ENCODE data around the gene ZBTB4.

Gene ZBTB4

GRCh38 chr17:7468290-7468689 lies 11.1 kb downstream of the ZBTB4 start:
- no peaks in the 10 kb centered on the region for H3K9me3 ChIP-seq (ENCODE audit: insufficient read depth, low read length, severe bottlenecking)
- peaks cover 11% of the 10 kb centered on the region; the same call in 1 of the 2 replicates for H4K20me1 ChIP-seq (ENCODE audit: insufficient read depth, low read length)
- no peak overlapping the region for H2AFZ ChIP-seq (ENCODE audit: low read depth, low read length)
- no peaks in the 10 kb centered on the region for H3K27me3 ChIP-seq (ENCODE audit: insufficient read depth, low read length, poor library complexity)
- peaks cover 32% of the 10 kb centered on the region for H3K36me3 ChIP-seq (ENCODE audit: insufficient read depth, low read length)
- no peak overlapping the region for H3K4me2 ChIP-seq (ENCODE audit: insufficient read depth, low read length)
- no peak overlapping the region for H3K27ac ChIP-seq (ENCODE audit: low read length)
- no peak overlapping the region for H3K9ac ChIP-seq (ENCODE audit: low read depth, low read length)
- no peaks in the 10 kb centered on the region for H3K4me1 ChIP-seq (ENCODE audit: insufficient read depth, low read length)
- no peak overlapping the region for H3K4me3 ChIP-seq (ENCODE audit: low read depth in 1 of 2, low read length in 2 of 2)
- ATAC-seq (ENCODE audit: insufficient read depth, low read depth) (no peak), DNase-seq (no peak)
- TF ChIP-seq, protein P1, sequence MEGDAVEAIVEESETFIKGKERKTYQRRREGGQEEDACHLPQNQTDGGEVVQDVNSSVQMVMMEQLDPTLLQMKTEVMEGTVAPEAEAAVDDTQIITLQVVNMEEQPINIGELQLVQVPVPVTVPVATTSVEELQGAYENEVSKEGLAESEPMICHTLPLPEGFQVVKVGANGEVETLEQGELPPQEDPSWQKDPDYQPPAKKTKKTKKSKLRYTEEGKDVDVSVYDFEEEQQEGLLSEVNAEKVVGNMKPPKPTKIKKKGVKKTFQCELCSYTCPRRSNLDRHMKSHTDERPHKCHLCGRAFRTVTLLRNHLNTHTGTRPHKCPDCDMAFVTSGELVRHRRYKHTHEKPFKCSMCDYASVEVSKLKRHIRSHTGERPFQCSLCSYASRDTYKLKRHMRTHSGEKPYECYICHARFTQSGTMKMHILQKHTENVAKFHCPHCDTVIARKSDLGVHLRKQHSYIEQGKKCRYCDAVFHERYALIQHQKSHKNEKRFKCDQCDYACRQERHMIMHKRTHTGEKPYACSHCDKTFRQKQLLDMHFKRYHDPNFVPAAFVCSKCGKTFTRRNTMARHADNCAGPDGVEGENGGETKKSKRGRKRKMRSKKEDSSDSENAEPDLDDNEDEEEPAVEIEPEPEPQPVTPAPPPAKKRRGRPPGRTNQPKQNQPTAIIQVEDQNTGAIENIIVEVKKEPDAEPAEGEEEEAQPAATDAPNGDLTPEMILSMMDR (IDR thresholded peaks at IDR 0.05; ENCODE audit: borderline replicate concordance, extremely low read depth, low read length, poor library complexity, severe bottlenecking) = no peak
- no peak for TF ChIP-seq EZH2 (IDR thresholded peaks at IDR 0.05; ENCODE audit: borderline replicate concordance, low read depth, low read length, severe bottlenecking)
- H3K79me2 ChIP-seq (ENCODE audit: insufficient read depth, low read length) = peaks cover 37% of the 10 kb centered on the region

- DNase-seq = no peak
- Histone ChIP-seq H3K4me3 (ENCODE audit: low read depth in 1 of 2, low read length in 2 of 2) (no peak overlapping the region), H3K27me3 (ENCODE audit: insufficient read depth, low read length, poor library complexity) (no peaks in the 10 kb centered on the region), H3K9me3 (ENCODE audit: insufficient read depth, low read length, severe bottlenecking) (no peaks in the 10 kb centered on the region), H3K27ac (ENCODE audit: low read length) (no peak overlapping the region), H3K36me3 (ENCODE audit: insufficient read depth, low read length) (peaks cover 40% of the 10 kb centered on the region), H2AFZ (ENCODE audit: low read depth, low read length) (no peak overlapping the region), H3K79me2 (ENCODE audit: insufficient read depth, low read length) (peaks cover 33% of the 10 kb centered on the region), H3K4me1 (ENCODE audit: insufficient read depth, low read length) (no peaks in the 10 kb centered on the region), H4K20me1 (ENCODE audit: insufficient read depth, low read length) (peaks cover 11% of the 10 kb centered on the region; the same call in 1 of the 2 replicates), H3K4me2 (ENCODE audit: insufficient read depth, low read length) (no peak overlapping the region), H3K9ac (ENCODE audit: low read depth, low read length) (no peak overlapping the region)
- ATAC-seq (ENCODE audit: insufficient read depth, low read depth) = no peak
- no peak for TF ChIP-seq EZH2 (IDR thresholded peaks at IDR 0.05; ENCODE audit: borderline replicate concordance, low read depth, low read length, severe bottlenecking)
- TF ChIP-seq, protein P1 (IDR thresholded peaks at IDR 0.05; ENCODE audit: borderline replicate concordance, extremely low read depth, low read length, poor library complexity, severe bottlenecking) = no peak
Measured at GRCh38 chr17:7467498-7467897, 11.9 kb downstream of the ZBTB4 start.

- no peak overlapping the region for H3K27ac ChIP-seq (ENCODE audit: low read length)
- no peak overlapping the region for H2AFZ ChIP-seq (ENCODE audit: low read depth, low read length)
- no peak overlapping the region for H3K9ac ChIP-seq (ENCODE audit: low read depth, low read length)
- no peaks in the 10 kb centered on the region for H3K27me3 ChIP-seq (ENCODE audit: insufficient read depth, low read length, poor library complexity)
- no peaks in the 10 kb centered on the region for H3K4me1 ChIP-seq (ENCODE audit: insufficient read depth, low read length)
- TF ChIP-seq EZH2 (IDR thresholded peaks at IDR 0.05; ENCODE audit: borderline replicate concordance, low read depth, low read length, severe bottlenecking) = no peak
- TF ChIP-seq, protein P1 (IDR thresholded peaks at IDR 0.05; ENCODE audit: borderline replicate concordance, extremely low read depth, low read length, poor library complexity, severe bottlenecking) = no peak
- no peak overlapping the region for H3K4me2 ChIP-seq (ENCODE audit: insufficient read depth, low read length)
- no peak overlapping the region for H3K4me3 ChIP-seq (ENCODE audit: low read depth in 1 of 2, low read length in 2 of 2)
- H3K79me2 ChIP-seq (ENCODE audit: insufficient read depth, low read length) = peaks cover 28% of the 10 kb centered on the region
- H3K9me3 ChIP-seq (ENCODE audit: insufficient read depth, low read length, severe bottlenecking) = no peaks in the 10 kb centered on the region
- no peak for ATAC-seq (ENCODE audit: insufficient read depth, low read depth)
- peaks cover 11% of the 10 kb centered on the region; the same call in 1 of the 2 replicates for H4K20me1 ChIP-seq (ENCODE audit: insufficient read depth, low read length)
- DNase-seq = no peak
- H3K36me3 ChIP-seq (ENCODE audit: insufficient read depth, low read length) = peaks cover 44% of the 10 kb centered on the region
Measured at GRCh38 chr17:7466639-7467341, 12.6 kb downstream of the ZBTB4 start.
